Measurements from ENCODE around the gene TRAF3.

TRAF3 gene

DNA sequence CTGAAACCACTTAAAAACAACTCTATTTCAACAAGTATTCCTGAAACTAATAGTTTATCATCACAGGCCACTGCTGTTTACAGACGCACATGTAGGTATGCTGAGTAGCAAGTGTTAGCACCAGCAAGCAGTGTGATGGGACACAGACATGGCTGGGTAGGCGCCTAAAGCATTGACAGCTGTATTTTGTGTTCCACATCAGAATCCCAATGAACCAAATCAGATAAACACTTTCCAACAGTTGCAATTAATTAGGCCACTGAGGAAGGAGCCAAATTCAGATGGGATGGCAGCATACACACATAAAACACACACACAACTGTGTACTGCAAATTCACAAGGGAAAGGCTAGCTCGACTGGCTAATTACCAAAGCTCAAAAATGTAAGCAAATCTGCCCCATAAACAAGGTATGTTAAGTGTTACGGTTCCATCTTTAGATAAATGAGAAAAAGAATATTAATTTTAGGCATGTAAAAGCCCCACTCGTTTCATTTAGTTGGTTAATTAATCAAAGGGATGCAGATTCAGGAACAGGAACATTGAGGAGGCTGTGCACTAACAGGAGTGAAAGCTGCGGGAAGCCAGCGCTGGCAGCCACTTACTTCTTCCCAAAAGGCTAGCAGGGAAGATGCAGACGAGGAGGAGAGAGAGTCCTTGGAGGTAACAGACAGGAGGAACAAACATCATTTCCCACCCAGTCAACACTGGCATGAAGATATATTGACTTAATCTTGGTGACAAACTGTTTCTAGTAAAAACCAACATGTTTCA lies 178.6 kb downstream of the TRAF3 start:
- no peak for DNase-seq (ENCODE audit: low read depth)

DNA sequence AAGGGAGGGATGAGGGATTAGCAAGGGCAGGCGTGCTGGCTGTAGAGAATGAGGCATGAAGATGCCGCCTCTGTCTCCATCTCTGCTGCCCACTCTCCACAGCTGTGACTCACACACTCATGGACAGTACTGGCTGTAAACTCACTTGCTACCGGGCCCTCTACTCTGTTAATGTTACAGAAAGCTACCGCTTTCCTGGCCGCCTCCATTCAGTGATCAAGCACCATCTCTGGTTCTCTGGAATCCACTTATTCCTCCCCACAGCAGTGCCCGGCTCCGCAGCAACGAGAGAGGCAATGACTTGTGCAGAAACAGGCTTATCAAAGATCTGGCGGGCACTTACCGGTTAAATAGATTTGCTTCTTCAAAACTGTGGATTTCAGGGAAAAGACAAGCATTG lies 180.0 kb downstream of the TRAF3 start:
- no peak for DNase-seq (ENCODE audit: low read depth)

DNA sequence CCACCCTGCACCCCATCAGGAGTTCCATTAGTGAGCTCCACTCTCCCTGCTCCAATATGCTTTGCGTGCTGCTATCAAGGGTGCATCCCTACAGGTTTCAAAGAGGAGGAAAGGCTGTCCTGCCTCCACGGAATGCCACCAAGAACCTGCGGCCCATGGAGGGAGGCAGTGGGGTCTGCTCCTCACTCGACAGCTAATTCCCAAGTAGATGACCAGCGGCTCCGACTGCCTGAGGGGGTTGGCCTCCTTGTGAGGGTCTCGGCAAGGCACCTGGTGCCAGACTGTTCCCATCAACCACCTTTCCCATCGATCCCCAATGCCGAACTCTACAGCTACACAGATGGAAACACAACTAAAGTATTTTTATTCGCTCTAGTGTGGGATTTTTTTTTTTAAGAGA lies 181.2 kb downstream of the TRAF3 start:
- no peak for DNase-seq (ENCODE audit: low read depth)
